Pulmonary artery endothelial cell (primary cell): ENCODE data around the gene SLC13A5. TPM values are rescaled to one million over a fixed set of nuclear protein-coding genes. Genes with fewer than 3 reads are reported as not detected.

Source experiments
- DNase-seq: peaks from one replicate; pipeline ENCODE4 v3.0.0-alpha.2; 2011; ENCODE audit warnings: low read depth, low spot score
- total RNA-seq: library from RNA; depleted of rRNA; stranded (reverse); fragments of >200 nt; gene quantifications from 2 replicates; pipeline ENCODE4 v1.2.3, GENCODE V29; 2014

The SLC13A5 gene
- total RNA-seq, 1 donor from 2014 or later: not detected

- DNase-seq: no peak
Measured at GRCh38 chr17:6639586-6640535, 73.3 kb downstream of the SLC13A5 start.

- no peak for DNase-seq
Measured at GRCh38 chr17:6639014-6639585, 74.1 kb downstream of the SLC13A5 start.

- no peak for DNase-seq
Measured at GRCh38 chr17:6638046-6638908, 74.9 kb downstream of the SLC13A5 start.

GRCh38 chr17:6637458-6637840 lies 75.7 kb downstream of the SLC13A5 start:
- DNase-seq: no peak

GRCh38 chr17:6636616-6637457 lies 76.3 kb downstream of the SLC13A5 start:
- DNase-seq: no peak

- DNase-seq: no peak
Measured at GRCh38 chr17:6636105-6636504, 77.1 kb downstream of the SLC13A5 start.

Other genes starting within 250 kb of the SLC13A5 start
- 0.74 and 1.6 TPM in 2 replicates for gene PITPNM3, start 156.8 kb downstream of the SLC13A5 start, total RNA-seq
- 8.9 and 9.3 TPM in 2 replicates for gene KIAA0753, start 72.7 kb downstream of the SLC13A5 start, total RNA-seq
- gene TXNDC17, start 72.3 kb downstream of the SLC13A5 start, total RNA-seq: 94.6 and 100 TPM in 2 replicates
- gene MED31, start 61.8 kb downstream of the SLC13A5 start, total RNA-seq: 17.6 and 19.1 TPM in 2 replicates
- 0.35 and 0.40 TPM in 2 replicates for gene C17orf100, start 61.6 kb downstream of the SLC13A5 start, total RNA-seq
- gene XAF1, start 42.7 kb upstream of the SLC13A5 start, total RNA-seq: 11.5 and 23.9 TPM in 2 replicates
- 0.28 and 1.4 TPM in 2 replicates for gene FBXO39, start 62.8 kb upstream of the SLC13A5 start, total RNA-seq
- not detected in 2 replicates for gene TEKT1, start 118.4 kb upstream of the SLC13A5 start, total RNA-seq